GM10266 (cell line): ENCODE measurements around the gene SMCHD1.
"Not testable (repeated sequence)": the region's sequence is repeated elsewhere in the genome, so short reads cannot be mapped to it uniquely, and the experiment has no call there.

Experiments
- DNase-seq: peaks from one replicate; pipeline ENCODE4 v3.0.0; 2012; ENCODE audit errors: extremely low spot score
- TF ChIP-seq, protein P1 (sequence below): IDR thresholded peaks from 2 replicates; pipeline ENCODE4 v1.5.1; 2012; ENCODE audit warnings: mild to moderate bottlenecking, low read depth; ENCODE audit not compliant: control insufficient read depth, insufficient read depth; ENCODE audit errors: missing control alignments

SMCHD1 gene

DNA sequence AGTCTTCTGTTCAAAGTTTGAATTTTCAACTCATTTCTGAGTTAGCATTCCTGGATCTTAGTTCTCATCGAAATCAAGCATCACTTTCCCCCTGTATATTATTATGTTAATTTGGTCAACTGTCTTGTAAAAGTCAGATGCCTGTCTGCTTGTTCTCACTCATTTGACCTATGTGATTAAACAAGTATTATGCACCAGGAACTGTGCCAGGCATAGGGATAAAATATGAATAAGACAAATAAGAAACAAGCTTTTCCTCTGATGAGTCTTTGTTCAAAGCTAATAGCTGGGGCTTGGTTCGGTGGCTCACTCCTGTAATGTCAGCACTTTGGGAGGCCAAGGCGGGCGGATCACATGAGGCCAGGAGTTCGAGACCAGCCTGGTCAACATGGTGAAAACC is 171.5 kb downstream of the SMCHD1 start:
- TF ChIP-seq, protein P1, sequence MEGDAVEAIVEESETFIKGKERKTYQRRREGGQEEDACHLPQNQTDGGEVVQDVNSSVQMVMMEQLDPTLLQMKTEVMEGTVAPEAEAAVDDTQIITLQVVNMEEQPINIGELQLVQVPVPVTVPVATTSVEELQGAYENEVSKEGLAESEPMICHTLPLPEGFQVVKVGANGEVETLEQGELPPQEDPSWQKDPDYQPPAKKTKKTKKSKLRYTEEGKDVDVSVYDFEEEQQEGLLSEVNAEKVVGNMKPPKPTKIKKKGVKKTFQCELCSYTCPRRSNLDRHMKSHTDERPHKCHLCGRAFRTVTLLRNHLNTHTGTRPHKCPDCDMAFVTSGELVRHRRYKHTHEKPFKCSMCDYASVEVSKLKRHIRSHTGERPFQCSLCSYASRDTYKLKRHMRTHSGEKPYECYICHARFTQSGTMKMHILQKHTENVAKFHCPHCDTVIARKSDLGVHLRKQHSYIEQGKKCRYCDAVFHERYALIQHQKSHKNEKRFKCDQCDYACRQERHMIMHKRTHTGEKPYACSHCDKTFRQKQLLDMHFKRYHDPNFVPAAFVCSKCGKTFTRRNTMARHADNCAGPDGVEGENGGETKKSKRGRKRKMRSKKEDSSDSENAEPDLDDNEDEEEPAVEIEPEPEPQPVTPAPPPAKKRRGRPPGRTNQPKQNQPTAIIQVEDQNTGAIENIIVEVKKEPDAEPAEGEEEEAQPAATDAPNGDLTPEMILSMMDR = no peak

GRCh38 chr18:2836118-2836517 is 180.6 kb downstream of the SMCHD1 start:
- DNase-seq = not testable (repeated sequence)

More for the DNA sequence above, 171.5 kb downstream of the SMCHD1 start:
- no peak for DNase-seq

- not testable (repeated sequence) for DNase-seq
These were observed 181.8 kb downstream of the SMCHD1 start for GRCh38 chr18:2837290-2837689.

DNA sequence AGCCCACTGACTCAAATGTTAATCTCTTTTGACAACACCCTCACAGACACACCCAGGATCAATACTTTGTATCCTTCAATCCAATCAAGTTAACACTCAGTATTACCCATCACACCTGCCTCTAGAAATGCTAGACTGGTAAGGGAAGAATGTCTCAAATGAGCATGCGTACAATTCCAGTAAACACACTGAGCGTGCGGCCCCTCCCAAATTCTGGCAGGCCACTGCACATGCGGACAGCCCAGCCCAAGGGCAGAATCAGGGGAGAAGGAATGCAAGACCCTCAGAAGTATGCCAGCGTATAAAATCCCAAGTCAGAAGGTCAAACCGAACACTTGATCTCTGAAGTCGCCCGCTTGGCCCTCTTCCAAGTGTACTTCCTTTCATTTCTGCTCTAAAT is 183.7 kb downstream of the SMCHD1 start:
- DNase-seq = no peak
- TF ChIP-seq, protein P1 = no peak

- TF ChIP-seq, protein P1 = no peak
- no peak for DNase-seq
These were observed 185.0 kb downstream of the SMCHD1 start for GRCh38 chr18:2840521-2840920.

- TF ChIP-seq, protein P1 = no peak
- no peak for DNase-seq
These were observed 187.6 kb downstream of the SMCHD1 start for GRCh38 chr18:2843146-2843545.

- TF ChIP-seq, protein P1 = no peak
- DNase-seq = no peak
These were observed 189.6 kb downstream of the SMCHD1 start for GRCh38 chr18:2845172-2845571.

DNA sequence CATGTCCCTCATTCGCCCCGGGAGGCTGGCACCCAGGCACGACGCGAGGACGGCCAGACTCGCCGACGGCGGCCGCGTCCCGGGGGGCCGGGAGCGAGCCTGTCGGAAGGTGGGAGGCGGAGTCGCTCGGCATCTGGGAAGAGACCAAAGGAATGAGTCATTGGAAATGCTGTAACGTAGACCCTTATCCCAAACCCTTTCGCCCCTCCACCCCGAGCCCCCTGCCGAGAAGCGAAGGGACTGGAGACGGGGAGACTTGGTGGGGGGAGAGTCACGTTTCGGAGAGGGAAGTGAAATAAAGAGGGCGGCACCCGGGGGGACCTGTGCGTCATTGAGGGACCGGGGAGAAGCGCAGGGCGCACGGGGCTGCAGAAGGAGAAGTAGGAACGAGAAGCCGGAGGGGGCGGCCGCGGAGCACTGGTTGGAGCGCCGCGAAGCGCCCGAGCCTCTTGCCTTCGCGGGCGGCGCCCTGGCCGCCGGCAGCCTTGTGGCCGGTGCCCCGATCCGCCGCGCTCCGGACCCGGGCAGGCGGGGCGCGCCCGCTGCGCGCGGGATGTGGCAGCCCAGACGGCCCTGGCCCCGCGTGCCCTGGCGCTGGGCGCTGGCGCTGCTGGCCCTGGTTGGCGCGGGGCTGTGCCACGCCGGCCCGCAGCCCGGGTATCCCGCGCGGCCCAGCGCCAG is 191.2 kb downstream of the SMCHD1 start, which contains the start of gene EMILIN2:
TSS of gene EMILIN2 (plus strand) at position 371 of the 681 bp plus-strand sequence. CDS start at position 554, 183 bp downstream.
- DNase-seq = peak; percentile 82
- TF ChIP-seq, protein P1 = no peak
